Fibroblast of mammary gland (primary cell): ENCODE results near the gene CBX2.

Source experiments
- DNase-seq: peaks from one replicate; pipeline ENCODE4 v3.0.0-alpha.2; 2010; ENCODE audit warnings: low read depth
- H3K4me3 ChIP-seq: 2 replicates; pipeline ENCODE4 v1.5.1; 2011; ENCODE audit warnings: low read depth, mild to moderate bottlenecking, low read length, moderate library complexity; ENCODE audit not compliant: control insufficient read depth
- CTCF ChIP-seq: conservative IDR thresholded peaks from 2 replicates; pipeline ENCODE4 v1.5.1; 2011; ENCODE audit warnings: low read depth, low read length, inconsistent platforms; ENCODE audit not compliant: control insufficient read depth, insufficient read depth

Gene CBX2

GRCh38 chr17:79819085-79819484 is 41.1 kb downstream of the CBX2 start:
- no peak for DNase-seq
- no peak for TF ChIP-seq CTCF

GRCh38 chr17:79819534-79820276 is 41.8 kb downstream of the CBX2 start:
- no peak for TF ChIP-seq CTCF
- no peak overlapping the region for H3K4me3 ChIP-seq
- no peak for DNase-seq

More at GRCh38 chr17:79819085-79819484, 41.1 kb downstream of the CBX2 start:
- H3K4me3 ChIP-seq, result no peak overlapping the region

DNA sequence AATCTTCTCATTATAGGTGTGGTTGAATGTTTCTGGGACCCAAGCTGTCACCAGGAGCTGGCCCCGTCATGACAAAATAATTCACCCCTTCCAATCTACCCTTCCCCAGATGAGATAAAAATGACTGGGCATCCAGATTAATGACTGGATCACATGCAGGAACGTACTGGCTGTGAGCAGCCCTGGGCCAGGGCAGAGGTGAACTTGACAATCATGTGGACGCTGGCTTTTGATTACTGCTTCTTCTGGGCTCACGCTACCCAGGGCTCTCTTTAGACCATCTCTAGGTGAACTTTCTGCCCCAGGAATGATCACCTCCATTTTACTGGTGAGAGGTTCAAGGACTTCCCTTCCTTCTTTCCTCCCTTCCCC is 43.0 kb downstream of the CBX2 start:
- no peak for DNase-seq

GRCh38 chr17:79821331-79822095 is 43.6 kb downstream of the CBX2 start:
- no peak for DNase-seq
- H3K4me3 ChIP-seq, result no peak overlapping the region
- no peak for TF ChIP-seq CTCF

More for the DNA sequence above, 43.0 kb downstream of the CBX2 start:
- no peak for TF ChIP-seq CTCF
- H3K4me3 ChIP-seq, result no peak overlapping the region

DNA sequence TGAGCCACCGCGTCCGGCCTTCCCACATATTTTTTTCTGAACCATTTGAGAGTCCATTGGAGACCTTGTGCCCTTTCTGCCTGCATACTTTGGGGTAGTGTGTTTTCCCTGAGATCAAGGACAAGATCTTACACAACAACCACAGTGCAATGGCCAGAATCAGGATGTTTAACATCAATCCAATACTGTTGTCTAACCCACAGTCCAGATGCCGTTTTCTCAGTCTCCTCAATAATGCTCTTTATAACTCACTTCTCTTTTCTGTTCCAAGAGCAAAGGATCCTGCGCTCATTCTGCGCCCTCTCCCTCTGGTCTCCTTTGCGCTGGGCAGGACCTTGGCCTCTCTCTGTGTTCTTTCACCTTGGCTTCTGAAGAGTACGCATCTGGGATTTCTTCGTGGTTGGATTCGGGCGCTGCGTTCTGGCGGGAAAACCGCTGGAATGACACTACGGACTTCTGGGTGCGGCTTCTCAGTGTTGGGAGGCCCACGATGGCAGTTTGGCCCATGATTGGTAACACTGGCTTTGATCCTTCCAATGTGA is 44.7 kb downstream of the CBX2 start:
- H3K4me3 ChIP-seq, result no peak overlapping the region
- no peak for DNase-seq
- TF ChIP-seq CTCF, result no peak

- H3K4me3 ChIP-seq, result no peak overlapping the region
Observed at GRCh38 chr17:79824234-79824633, 46.3 kb downstream of the CBX2 start.

More at GRCh38 chr17:79824234-79824633, 46.3 kb downstream of the CBX2 start:
- no peak for TF ChIP-seq CTCF
- no peak for DNase-seq
